Measurements from ENCODE around the gene GOLGA5.
"Not testable (repeated sequence)": the region's sequence is repeated elsewhere in the genome, so short reads cannot be mapped to it uniquely, and the experiment has no call there.

GOLGA5 gene

GRCh38 chr14:92830902-92831301 lies 36.8 kb downstream of the GOLGA5 start:
- DNase-seq: no peak

- no peak for DNase-seq
These were observed 38.1 kb downstream of the GOLGA5 start for GRCh38 chr14:92832137-92832700.

- no peak for DNase-seq
These were observed 47.8 kb downstream of the GOLGA5 start for GRCh38 chr14:92841930-92842329.

GRCh38 chr14:92844204-92844603 lies 50.1 kb downstream of the GOLGA5 start:
- DNase-seq: no peak

- DNase-seq: no peak
These were observed 52.2 kb downstream of the GOLGA5 start for GRCh38 chr14:92846162-92846897.

GRCh38 chr14:92847278-92847677 lies 53.2 kb downstream of the GOLGA5 start:
- no peak for DNase-seq

- DNase-seq: no peak
These were observed 53.6 kb downstream of the GOLGA5 start for GRCh38 chr14:92847749-92848148.

GRCh38 chr14:92848887-92849286 lies 54.8 kb downstream of the GOLGA5 start:
- peak; percentile 61 for DNase-seq

- DNase-seq: no peak
These were observed 56.4 kb downstream of the GOLGA5 start for GRCh38 chr14:92850492-92850891.

GRCh38 chr14:92853136-92853535 lies 59.0 kb downstream of the GOLGA5 start:
- not testable (repeated sequence) for DNase-seq

GRCh38 chr14:92860049-92860840 lies 66.1 kb downstream of the GOLGA5 start:
- no peak for DNase-seq

GRCh38 chr14:92861856-92862745 lies 68.0 kb downstream of the GOLGA5 start:
- no peak for DNase-seq

GRCh38 chr14:92863286-92864080 lies 69.4 kb downstream of the GOLGA5 start:
- peak; percentile 23 for DNase-seq

GRCh38 chr14:92865674-92866073 lies 71.6 kb downstream of the GOLGA5 start:
- no peak for DNase-seq

GRCh38 chr14:92866181-92866752 lies 72.2 kb downstream of the GOLGA5 start:
- no peak for DNase-seq

GRCh38 chr14:92866901-92867865 lies 73.1 kb downstream of the GOLGA5 start:
- peak; percentile 66 for DNase-seq

GRCh38 chr14:92874962-92875661 lies 81.0 kb downstream of the GOLGA5 start:
- DNase-seq: no peak

- no peak for DNase-seq
These were observed 83.8 kb downstream of the GOLGA5 start for GRCh38 chr14:92877757-92878431.

GRCh38 chr14:92880351-92880750 lies 86.2 kb downstream of the GOLGA5 start:
- no peak for DNase-seq
